ENCODE measurements around the gene FNDC4. TPM values are rescaled to one million over a fixed set of nuclear protein-coding genes. Genes with fewer than 3 reads are reported as not detected.

The FNDC4 gene
- total and polyA plus RNA-seq, 2 of the 8 experiments (the other 6 are each of a cell fraction or from before 2014, with no cell fraction given): 14.1 to 14.7 TPM

GRCh38 chr2:27501042-27501441 lies 6.0 kb upstream of the FNDC4 start (continued):
- TF ChIP-seq RAD21 (IDR thresholded peaks at IDR 0.05 in 1 of 2, conservative IDR thresholded peaks at IDR 0.05 in 1 of 2; ENCODE audit: low read depth in 2 of 2, low read length in 2 of 2) (no peak), SIX5 (IDR thresholded peaks at IDR 0.05; ENCODE audit: low read depth, low read length) (no peak), ATF3 (IDR thresholded peaks at IDR 0.05; ENCODE audit: insufficient read depth, low read depth, low read length) (no peak), CREB1 (IDR thresholded peaks at IDR 0.05) (no peak)
